Breast epithelium (tissue), 4 donors: Measurements from ENCODE around the gene POLR2L. TPM values are rescaled to one million over a fixed set of nuclear protein-coding genes. Genes with fewer than 3 reads are reported as not detected.

ENCODE experiments used
- DNase-seq, 2 donors: peaks; one replicate each; pipeline ENCODE4 v3.0.0-alpha.2; 2019; ENCODE audit warnings: low spot score in 2 of 2
- H3K27ac ChIP-seq, 2 donors: fragments of 200-600 bp; sonication (generic) in 1 of 2; one replicate each; pipeline ENCODE4 v1.5.1; 2016 to 2019; ENCODE audit warnings: mild to moderate bottlenecking in 1 of 2
- H3K27me3 ChIP-seq, 2 donors: fragments of 200-600 bp; sonication (generic) in 1 of 2; one replicate each; pipeline versions ENCODE4 v1.5.1 to v1.6.0; 2017 to 2019; ENCODE audit warnings: control low read depth in 1 of 2, mild to moderate bottlenecking in 1 of 2
- H3K36me3 ChIP-seq: fragments of 200-600 bp; one replicate; pipeline ENCODE4 v1.5.1; 2019
- H3K4me1 ChIP-seq, 2 donors: fragments of 200-600 bp; sonication (generic); one replicate each; pipeline ENCODE4 v1.5.1; 2016 to 2019; ENCODE audit warnings: control low read depth in 1 of 2
- H3K4me3 ChIP-seq, 3 donors: fragments of 200-600 bp; sonication (generic); 1 replicate in 2 of 3; 2 replicates in 1 of 3; pipeline ENCODE4 v1.5.1; 2016 to 2019; ENCODE audit warnings: mild to moderate bottlenecking in 3 of 3, moderate library complexity in 2 of 3
- H3K9me3 ChIP-seq, 2 donors: fragments of 200-600 bp; sonication (generic) in 1 of 2; one replicate each; pipeline ENCODE4 v1.5.1; 2016 to 2019; ENCODE audit warnings: control low read depth in 1 of 2
- CTCF ChIP-seq, 3 donors: fragments of 450-650 bp; IDR thresholded peaks; one replicate each; pipeline ENCODE4 v1.5.1; 2016 to 2017; ENCODE audit warnings: antibody characterized with exemption in 3 of 3, mild to moderate bottlenecking in 3 of 3, moderate library complexity in 3 of 3
- POLR2A ChIP-seq: fragments of 450-650 bp; IDR thresholded peaks from one replicate; pipeline ENCODE4 v1.6.1; 2016; ENCODE audit warnings: antibody characterized with exemption, mild to moderate bottlenecking, moderate library complexity
- POLR2AphosphoS5 ChIP-seq, 3 donors: sonication (generic); formaldehyde crosslinking; IDR thresholded peaks; one replicate each; pipeline ENCODE4 v1.6.1; 2017; ENCODE audit warnings: antibody characterized with exemption in 3 of 3
- intact Hi-C: fragments of 100-400 bp; cut with DNase I; formaldehyde crosslinking; loops from one replicate; pipeline ENCODE4 v1.15.1; 2023; ENCODE audit warnings: low total_unique reads
- total RNA-seq, 3 donors: library from RNA; depleted of rRNA; stranded (reverse); fragments of >200 nt; gene quantifications; one replicate each; pipeline ENCODE4 v1.1.0, GENCODE V29; 2016

Gene POLR2L
- total RNA-seq, 3 donors from 2014 or later, result 51.8 to 126 (median 96.7) TPM

- intact Hi-C loops, result loop anchor here (10.0 kb wide), 2 partner anchors 125 to 195 kb away; no protein-coding TSS in a partner anchor
- peak overlapping the region in 1 of 2 donors; percentile 55 for H3K27ac ChIP-seq
- no peaks in the 10 kb centered on the region for H3K36me3 ChIP-seq
- peak in 1 of 2 donors; percentile 80 for DNase-seq
- H3K9me3 ChIP-seq, result no peaks in the 10 kb centered on the region
- H3K27me3 ChIP-seq, result no peaks in the 10 kb centered on the region
- TF ChIP-seq CTCF (IDR thresholded peaks at IDR 0.05) (no peak), POLR2AphosphoS5 (IDR thresholded peaks at IDR 0.05) (no peak), POLR2A (no peak)
- H3K4me1 ChIP-seq, result peaks cover 0 to 4% of the 10 kb centered on the region in 2 donors
- peak overlapping the region in 2 of 3 donors; percentile 26 to 50 for H3K4me3 ChIP-seq
Measured at GRCh38 chr11:859394-860131, 17.2 kb upstream of the POLR2L start.

GRCh38 chr11:858762-859339 lies 16.5 kb upstream of the POLR2L start:
- no peak for DNase-seq
- no peaks in the 10 kb centered on the region for H3K27me3 ChIP-seq
- H3K27ac ChIP-seq, result no peak overlapping the region
- H3K4me1 ChIP-seq, result peaks cover 0 to 4% of the 10 kb centered on the region in 2 donors
- H3K4me3 ChIP-seq, result no peak overlapping the region
- no peaks in the 10 kb centered on the region for H3K36me3 ChIP-seq
- intact Hi-C loops, result loop anchor here (10.0 kb wide), 1 partner anchor 196 kb away; no protein-coding TSS in a partner anchor
- TF ChIP-seq POLR2A (no peak), CTCF (IDR thresholded peaks at IDR 0.05) (no peak), POLR2AphosphoS5 (IDR thresholded peaks at IDR 0.05) (no peak)
- no peaks in the 10 kb centered on the region for H3K9me3 ChIP-seq

- Histone ChIP-seq H3K27ac (no peak overlapping the region), H3K27me3 (no peaks in the 10 kb centered on the region), H3K36me3 (no peaks in the 10 kb centered on the region), H3K9me3 (no peaks in the 10 kb centered on the region), H3K4me3 (no peak overlapping the region), H3K4me1 (peaks cover 0 to 4% of the 10 kb centered on the region in 2 donors)
- intact Hi-C loops, result loop anchor here (10.0 kb wide), 1 partner anchor 197 kb away; no protein-coding TSS in a partner anchor
- TF ChIP-seq POLR2AphosphoS5 (IDR thresholded peaks at IDR 0.05), result no peak
- TF ChIP-seq CTCF (IDR thresholded peaks at IDR 0.05), result no peak
- no peak for TF ChIP-seq POLR2A
- DNase-seq, result no peak
Measured at GRCh38 chr11:858053-858761, 15.9 kb upstream of the POLR2L start.

DNA sequence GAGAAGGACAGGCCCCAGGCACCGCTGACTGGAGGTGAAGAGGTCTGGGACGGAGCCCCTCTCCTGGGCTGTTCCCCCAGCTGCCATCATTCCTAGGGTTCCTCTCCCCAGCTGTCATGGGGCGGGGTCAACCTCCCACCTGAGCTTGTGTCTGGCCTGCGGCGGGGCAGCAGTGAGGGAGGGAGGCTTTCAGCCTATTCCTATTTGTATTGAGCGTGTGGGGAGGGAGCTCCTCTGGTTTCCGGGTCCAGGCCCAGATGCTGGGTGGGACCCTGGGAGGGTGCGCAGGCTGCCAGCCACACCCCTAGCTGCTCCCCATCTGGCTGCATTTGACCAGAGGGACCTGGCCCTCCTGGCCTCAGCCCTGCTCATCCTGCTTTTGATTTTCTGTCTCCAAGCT lies 14.1 kb upstream of the POLR2L start:
- Histone ChIP-seq H3K9me3 (no peaks in the 10 kb centered on the region), H3K36me3 (no peaks in the 10 kb centered on the region), H3K27me3 (no peaks in the 10 kb centered on the region), H3K27ac (no peak overlapping the region), H3K4me1 (peaks cover 0 to 4% of the 10 kb centered on the region in 2 donors), H3K4me3 (no peak overlapping the region)
- intact Hi-C loops, result loop anchor here (10.0 kb wide), 1 partner anchor 198 kb away; no protein-coding TSS in a partner anchor
- DNase-seq, result no peak
- TF ChIP-seq CTCF (IDR thresholded peaks at IDR 0.05) (no peak), POLR2AphosphoS5 (IDR thresholded peaks at IDR 0.05) (no peak), POLR2A (no peak)
